Measurements from ENCODE around the gene DNAJC5.
A peak's percentile ranks its signal among the peaks of the same experiment; 100 is the strongest.

The DNAJC5 gene

DNA sequence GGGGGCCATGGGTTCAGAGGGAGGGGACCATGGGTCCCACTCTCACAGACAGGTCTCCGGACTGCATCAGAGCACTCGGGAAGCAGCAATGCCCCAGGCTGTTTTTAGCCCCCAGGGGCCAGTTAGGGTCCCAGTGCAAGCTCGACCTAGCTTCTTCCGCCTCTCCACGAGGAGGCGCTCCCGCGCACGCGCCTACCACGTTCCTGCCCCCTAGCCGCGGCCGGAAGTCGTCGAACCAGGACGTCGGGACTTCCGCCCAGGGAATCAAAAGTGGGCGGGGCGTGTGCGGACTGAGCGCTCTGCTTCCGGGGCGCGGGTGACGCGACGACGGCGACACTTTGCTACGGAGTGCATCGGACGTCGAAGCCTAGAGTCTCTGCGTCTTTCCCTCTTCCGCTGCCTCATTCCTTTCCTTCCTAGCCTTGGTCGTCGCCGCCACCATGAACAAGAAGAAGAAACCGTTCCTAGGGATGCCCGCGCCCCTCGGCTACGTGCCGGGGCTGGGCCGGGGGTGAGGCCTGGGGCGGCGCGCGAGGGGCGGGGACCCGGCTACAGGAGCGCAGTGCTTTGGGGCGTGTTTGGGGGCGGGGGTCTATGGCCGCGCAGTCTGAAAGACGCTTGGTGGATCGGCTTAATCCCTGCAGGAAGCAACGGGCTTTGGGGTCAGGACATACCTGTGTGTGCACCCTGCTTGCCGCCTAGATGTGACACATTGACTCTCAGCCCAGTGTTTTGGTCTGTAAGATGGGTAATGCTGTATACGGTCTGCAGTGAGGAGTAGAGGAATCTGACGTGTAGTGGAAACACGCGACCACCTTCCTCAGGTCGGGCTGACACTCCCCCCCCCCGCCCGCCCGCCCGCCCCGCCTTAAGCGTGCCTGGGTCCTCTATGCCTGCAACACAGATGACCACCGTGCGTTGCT lies 86.1 kb downstream of the DNAJC5 start, which contains the start of gene PRPF6:
PRPF6 (plus strand) TSS at position 327 of the 923 bp plus-strand sequence; CDS start at position 441, 114 bp downstream.
- TF ChIP-seq ZNF274 (IDR thresholded peaks at IDR 0.05; ENCODE audit: low read depth, low read length) = no peak
- H3K4me3 ChIP-seq (ENCODE audit: low read length) = peak within 1 kb of the TSS; percentile 91

- H3K4me3 ChIP-seq (ENCODE audit: low read length) = no peak overlapping the region
- TF ChIP-seq ZNF274 (IDR thresholded peaks at IDR 0.05; ENCODE audit: low read depth, low read length) = no peak
Observed at GRCh38 chr20:63982937-63983336, 88.0 kb downstream of the DNAJC5 start.

Measured in GM08714 (cell line).